KMS-11 (cell line): Measurements from ENCODE around the gene UMAD1.
A peak's percentile ranks its signal among the peaks of the same experiment; 100 is the strongest.
"Not testable (repeated sequence)": the region's sequence is repeated elsewhere in the genome, so short reads cannot be mapped to it uniquely, and the experiment has no call there.

ENCODE experiments used
- H2AFZ ChIP-seq: fragments of 200-600 bp; sonication (generic); 2 replicates; pipeline ENCODE4 v1.6.1; 2016; ENCODE audit warnings: antibody characterized with exemption, mixed run types, low read depth
- H3K27ac ChIP-seq: fragments of 200-600 bp; sonication (generic); 2 replicates; pipeline ENCODE4 v1.6.1; 2016; ENCODE audit warnings: mild to moderate bottlenecking, mixed run types
- H3K27me3 ChIP-seq: fragments of 200-600 bp; sonication (generic); 2 replicates; pipeline ENCODE4 v1.6.1; 2017; ENCODE audit warnings: mild to moderate bottlenecking, low read depth, mixed run types, moderate library complexity; ENCODE audit not compliant: insufficient read depth
- H3K36me3 ChIP-seq: fragments of 200-600 bp; sonication (generic); 2 replicates; pipeline ENCODE4 v1.6.1; 2017; ENCODE audit warnings: mild to moderate bottlenecking, mixed run types; ENCODE audit not compliant: insufficient read depth
- H3K4me1 ChIP-seq: fragments of 200-600 bp; sonication (generic); 2 replicates; pipeline ENCODE4 v1.6.1; 2016; ENCODE audit warnings: mild to moderate bottlenecking, low read depth, mixed run types; ENCODE audit not compliant: poor library complexity, severe bottlenecking
- H3K4me2 ChIP-seq: fragments of 200-600 bp; sonication (generic); 2 replicates; pipeline ENCODE4 v1.7.0; 2016; ENCODE audit warnings: mild to moderate bottlenecking, mixed run types
- H3K4me3 ChIP-seq: fragments of 200-600 bp; sonication (generic); IDR thresholded peaks from 2 replicates; pipeline ENCODE4 v1.6.1; 2017; ENCODE audit warnings: low read depth, low read length, mixed read lengths; ENCODE audit not compliant: insufficient read depth
- H3K79me2 ChIP-seq: fragments of 200-600 bp; sonication (generic); 2 replicates; pipeline ENCODE4 v1.6.1; 2016; ENCODE audit warnings: low read depth, mixed run types; ENCODE audit not compliant: insufficient read depth
- H3K9ac ChIP-seq: fragments of 200-600 bp; sonication (generic); 2 replicates; pipeline ENCODE4 v1.6.1; 2016; ENCODE audit warnings: mild to moderate bottlenecking, mixed run types
- H4K20me1 ChIP-seq: fragments of 200-600 bp; sonication (generic); 2 replicates; pipeline ENCODE4 v1.6.1; 2016; ENCODE audit warnings: mild to moderate bottlenecking, mixed run types; ENCODE audit not compliant: insufficient read depth
- TF ChIP-seq, protein P1 (sequence below): fragments of 200-600 bp; sonication (generic); conservative IDR thresholded peaks from 2 replicates; pipeline ENCODE4 v1.6.1; 2017; ENCODE audit warnings: low read depth, mild to moderate bottlenecking, antibody characterized with exemption, low read length, moderate library complexity, mixed read lengths

The UMAD1 gene

DNA sequence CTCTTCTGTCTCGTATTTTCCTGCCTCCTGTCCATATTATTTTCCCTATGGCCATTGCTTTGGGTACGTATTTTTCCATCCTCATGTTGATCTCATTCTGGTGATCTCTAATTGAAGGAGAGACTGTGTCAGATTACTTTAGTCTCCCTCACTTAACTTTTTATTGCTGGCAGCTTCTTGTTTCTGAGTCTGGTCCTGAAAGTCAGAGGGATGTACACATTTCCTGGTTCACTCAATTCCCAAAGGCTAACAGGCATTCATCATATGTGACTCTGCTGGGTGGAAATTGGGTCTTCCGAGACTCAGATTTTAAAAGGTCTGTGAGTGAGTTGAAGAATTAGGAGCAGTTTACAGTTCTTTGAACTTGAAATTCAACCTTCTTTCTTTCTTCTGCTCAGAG is 10.9 kb downstream of the UMAD1 start:
- Histone ChIP-seq H3K4me1 (peaks cover 21% of the 10 kb centered on the region), H3K79me2 (no peaks in the 10 kb centered on the region), H3K27me3 (no peaks in the 10 kb centered on the region), H4K20me1 (no peaks in the 10 kb centered on the region), H3K36me3 (no peaks in the 10 kb centered on the region), H3K27ac (no peak overlapping the region), H3K4me2 (0 out of 2 replicates have a peak overlapping the region, but pooled peaks have one; percentile 10), H3K9ac (no peak overlapping the region), H2AFZ (no peak overlapping the region), H3K4me3 (no peak overlapping the region)
- TF ChIP-seq, protein P1, sequence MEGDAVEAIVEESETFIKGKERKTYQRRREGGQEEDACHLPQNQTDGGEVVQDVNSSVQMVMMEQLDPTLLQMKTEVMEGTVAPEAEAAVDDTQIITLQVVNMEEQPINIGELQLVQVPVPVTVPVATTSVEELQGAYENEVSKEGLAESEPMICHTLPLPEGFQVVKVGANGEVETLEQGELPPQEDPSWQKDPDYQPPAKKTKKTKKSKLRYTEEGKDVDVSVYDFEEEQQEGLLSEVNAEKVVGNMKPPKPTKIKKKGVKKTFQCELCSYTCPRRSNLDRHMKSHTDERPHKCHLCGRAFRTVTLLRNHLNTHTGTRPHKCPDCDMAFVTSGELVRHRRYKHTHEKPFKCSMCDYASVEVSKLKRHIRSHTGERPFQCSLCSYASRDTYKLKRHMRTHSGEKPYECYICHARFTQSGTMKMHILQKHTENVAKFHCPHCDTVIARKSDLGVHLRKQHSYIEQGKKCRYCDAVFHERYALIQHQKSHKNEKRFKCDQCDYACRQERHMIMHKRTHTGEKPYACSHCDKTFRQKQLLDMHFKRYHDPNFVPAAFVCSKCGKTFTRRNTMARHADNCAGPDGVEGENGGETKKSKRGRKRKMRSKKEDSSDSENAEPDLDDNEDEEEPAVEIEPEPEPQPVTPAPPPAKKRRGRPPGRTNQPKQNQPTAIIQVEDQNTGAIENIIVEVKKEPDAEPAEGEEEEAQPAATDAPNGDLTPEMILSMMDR = no peak

DNA sequence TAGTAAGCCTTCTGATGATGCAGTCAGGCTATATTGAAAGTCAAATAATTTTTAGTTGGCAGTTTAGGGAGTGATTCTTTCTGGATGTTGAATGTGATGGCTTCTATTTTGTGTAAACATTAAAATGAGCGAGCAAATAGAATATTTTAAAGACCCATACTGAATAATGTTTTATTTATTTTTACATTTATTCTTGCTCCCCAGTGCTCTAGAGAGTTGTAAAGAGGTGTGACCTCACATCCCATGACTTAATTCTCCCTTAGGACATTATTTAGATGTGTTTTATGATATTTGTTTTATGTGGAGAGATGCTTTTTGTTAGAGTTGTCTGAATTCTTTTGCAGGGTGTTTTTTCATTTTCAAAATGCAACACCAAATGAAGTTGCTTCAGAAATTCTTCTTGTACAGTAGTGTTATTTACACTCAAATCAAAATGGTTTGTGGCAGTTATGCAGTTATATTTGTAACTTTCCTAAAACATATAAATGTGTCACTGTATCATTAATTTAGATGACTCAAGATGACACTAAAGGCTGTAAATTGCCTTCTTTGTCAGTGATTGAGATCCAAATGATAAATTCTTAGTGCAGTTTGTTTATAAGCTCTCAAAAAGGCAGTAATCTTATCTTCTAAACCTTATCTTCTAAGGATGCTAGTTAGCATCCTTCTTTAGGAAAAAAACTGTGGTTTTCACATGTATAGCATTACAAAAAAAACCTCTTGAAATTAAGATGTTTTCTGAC is 12.4 kb downstream of the UMAD1 start:
- Histone ChIP-seq H3K9ac (no peak overlapping the region), H3K4me1 (peaks cover 21% of the 10 kb centered on the region), H3K4me2 (no peak overlapping the region)

DNA sequence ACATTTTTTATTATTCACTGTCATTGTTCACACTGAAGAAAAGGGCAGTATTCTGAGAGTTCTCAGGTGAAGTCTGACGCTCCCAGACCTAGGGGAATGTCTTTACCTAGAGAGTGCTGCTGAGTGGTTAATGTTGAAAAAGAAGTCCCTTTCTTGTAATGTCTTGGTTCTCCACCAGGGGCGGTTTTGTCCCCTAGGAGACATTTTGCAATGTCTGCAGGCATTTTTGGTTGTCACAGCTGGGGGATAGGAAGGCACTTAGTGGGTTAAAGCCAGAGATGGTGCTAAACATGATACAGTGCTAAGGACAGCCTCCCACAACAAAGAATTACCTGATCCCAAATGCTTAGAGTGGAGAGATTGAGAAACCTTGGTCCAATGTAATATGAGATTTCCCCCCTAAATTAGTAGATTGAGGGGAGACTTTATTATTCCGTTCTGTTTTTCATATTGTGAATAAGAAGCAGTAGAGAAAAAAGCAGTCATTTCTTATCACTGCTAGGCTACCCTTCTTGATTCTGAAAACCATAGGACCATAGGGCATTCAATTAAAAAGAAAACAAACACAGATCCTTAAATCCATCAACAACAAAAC is 13.1 kb downstream of the UMAD1 start:
- Histone ChIP-seq H3K4me2 (no peak overlapping the region), H3K4me1 (peaks cover 21% of the 10 kb centered on the region), H2AFZ (no peak overlapping the region), H3K4me3 (no peak overlapping the region), H3K36me3 (no peaks in the 10 kb centered on the region), H4K20me1 (no peaks in the 10 kb centered on the region), H3K79me2 (no peaks in the 10 kb centered on the region), H3K9ac (no peak overlapping the region), H3K27me3 (no peaks in the 10 kb centered on the region), H3K27ac (no peak overlapping the region)
- TF ChIP-seq, protein P1 = peak; percentile 95

More for the DNA sequence above, 12.4 kb downstream of the UMAD1 start:
- TF ChIP-seq, protein P1 = no peak
- H3K36me3 ChIP-seq = no peaks in the 10 kb centered on the region
- no peak overlapping the region for H3K4me3 ChIP-seq
- no peaks in the 10 kb centered on the region for H3K27me3 ChIP-seq
- no peak overlapping the region for H2AFZ ChIP-seq
- H3K27ac ChIP-seq = no peak overlapping the region
- no peaks in the 10 kb centered on the region for H3K79me2 ChIP-seq
- H4K20me1 ChIP-seq = no peaks in the 10 kb centered on the region

DNA sequence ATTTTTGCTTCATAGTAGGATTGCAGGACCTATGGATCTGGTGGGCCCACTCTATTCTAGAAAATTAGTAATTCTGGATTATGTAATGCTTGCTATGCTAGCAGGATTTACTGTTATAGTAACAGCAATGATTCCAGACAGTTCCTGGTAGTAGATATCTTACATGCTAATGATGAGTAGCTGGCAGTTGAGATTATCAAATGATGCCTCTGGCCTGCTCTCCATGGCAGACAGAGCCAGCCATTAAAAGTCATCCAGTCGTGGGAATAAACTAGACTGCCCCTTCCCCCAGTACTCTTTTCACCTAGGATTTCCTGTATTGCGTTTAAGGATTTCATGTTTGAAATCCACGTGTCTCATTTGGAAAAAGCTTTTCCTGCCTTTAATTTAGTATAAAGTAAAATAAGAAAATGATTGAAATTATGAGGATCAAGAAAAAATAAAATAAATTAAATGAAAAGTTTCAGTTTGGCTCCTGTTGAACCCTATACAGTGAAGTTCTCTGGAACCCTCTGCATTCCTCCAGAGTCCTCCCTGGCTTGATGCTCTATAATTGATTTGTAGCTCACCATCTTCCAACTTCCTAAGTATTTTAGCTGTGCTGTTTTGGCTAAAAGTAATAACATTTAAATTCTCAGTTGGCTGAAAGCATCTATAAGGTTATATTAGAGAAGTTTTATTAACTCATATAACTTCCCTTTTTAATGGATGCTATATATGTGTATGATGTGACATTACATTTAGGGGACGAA is 14.6 kb downstream of the UMAD1 start:
- TF ChIP-seq, protein P1 = no peak
- no peak overlapping the region for H3K9ac ChIP-seq
- no peak overlapping the region for H3K27ac ChIP-seq
- H3K27me3 ChIP-seq = no peaks in the 10 kb centered on the region
- H4K20me1 ChIP-seq = no peaks in the 10 kb centered on the region
- H3K4me1 ChIP-seq = peaks cover 18% of the 10 kb centered on the region
- no peaks in the 10 kb centered on the region for H3K36me3 ChIP-seq
- H3K79me2 ChIP-seq = peaks cover 8% of the 10 kb centered on the region; the same call in 1 of the 2 replicates
- H2AFZ ChIP-seq = no peak overlapping the region
- H3K4me2 ChIP-seq = no peak overlapping the region
- no peak overlapping the region for H3K4me3 ChIP-seq

DNA sequence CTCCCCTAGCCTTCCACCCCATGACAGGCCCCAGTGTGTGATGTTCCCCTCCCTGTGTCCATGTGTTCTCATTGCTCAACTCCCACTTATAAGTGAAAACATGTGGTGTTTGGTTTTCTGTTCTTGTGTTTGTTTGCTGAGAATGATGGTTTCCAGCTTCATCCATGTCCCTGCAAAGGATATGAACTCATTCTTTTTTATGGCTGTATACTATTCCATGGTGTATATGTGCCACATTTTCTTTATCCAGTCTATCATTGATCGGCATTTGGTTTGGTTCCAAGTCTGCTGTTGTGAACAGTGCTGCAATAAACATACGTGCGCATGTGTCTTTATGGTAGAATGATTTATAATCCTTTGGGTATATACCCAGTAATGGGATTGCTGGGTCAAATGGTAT is 15.9 kb downstream of the UMAD1 start:
- not testable (repeated sequence) for H3K4me2 ChIP-seq, H4K20me1 ChIP-seq, H2AFZ ChIP-seq, H3K27me3 ChIP-seq, H3K79me2 ChIP-seq, H3K4me3 ChIP-seq, H3K4me1 ChIP-seq, H3K27ac ChIP-seq, H3K36me3 ChIP-seq, H3K9ac ChIP-seq
